HG02870 (cell line): Measurements from ENCODE around the gene TLCD2.
"Not testable (repeated sequence)": the region's sequence is repeated elsewhere in the genome, so short reads cannot be mapped to it uniquely, and the experiment has no call there.

ENCODE experiments used
- ATAC-seq: cut with Tn5 transposase; IDR thresholded peaks from one replicate; pipeline ENCODE4 v1.9.1; 2021; ENCODE audit warnings: mild to moderate bottlenecking, moderate library complexity; ENCODE audit not compliant: unreplicated experiment

Gene TLCD2

DNA sequence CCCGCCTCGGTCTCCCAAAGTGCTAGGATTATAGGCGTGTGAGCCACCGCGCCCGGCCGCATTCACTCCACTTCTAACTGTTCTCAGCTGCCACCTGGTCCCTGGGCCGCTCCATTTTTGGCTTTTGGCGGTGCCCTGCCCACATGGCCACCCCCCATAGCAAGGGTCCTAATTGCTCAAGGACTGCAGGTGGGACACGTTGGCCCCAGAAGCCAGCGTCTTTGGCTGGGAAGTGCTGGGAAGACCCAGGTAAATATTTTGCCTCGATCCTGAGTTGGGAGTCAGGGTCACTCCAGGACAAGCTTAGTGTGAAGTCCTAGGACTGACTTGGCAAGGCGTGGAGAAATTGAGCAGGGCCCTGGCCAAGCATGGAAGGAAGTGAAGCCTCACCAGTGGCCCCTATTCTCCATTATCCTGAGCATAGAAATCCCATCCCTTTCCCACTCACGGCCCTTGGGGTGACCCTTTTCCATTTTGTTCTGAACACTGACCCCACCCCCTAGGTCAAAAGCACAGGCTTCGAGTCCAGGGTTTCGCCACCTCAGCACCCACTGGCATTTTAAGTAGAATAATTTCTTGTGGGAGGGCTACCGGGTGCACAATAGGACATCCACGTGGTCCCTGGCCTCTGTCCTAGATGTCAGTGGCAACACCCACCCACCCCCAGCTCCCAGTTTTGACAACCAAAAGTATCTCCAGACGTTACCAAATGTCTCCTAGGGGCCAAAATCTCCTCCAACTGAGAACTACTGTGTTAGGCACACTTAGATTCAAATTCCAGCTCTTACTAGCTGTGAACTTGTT, 8.4 kb upstream of the TLCD2 start:
- ATAC-seq, result no peak

DNA sequence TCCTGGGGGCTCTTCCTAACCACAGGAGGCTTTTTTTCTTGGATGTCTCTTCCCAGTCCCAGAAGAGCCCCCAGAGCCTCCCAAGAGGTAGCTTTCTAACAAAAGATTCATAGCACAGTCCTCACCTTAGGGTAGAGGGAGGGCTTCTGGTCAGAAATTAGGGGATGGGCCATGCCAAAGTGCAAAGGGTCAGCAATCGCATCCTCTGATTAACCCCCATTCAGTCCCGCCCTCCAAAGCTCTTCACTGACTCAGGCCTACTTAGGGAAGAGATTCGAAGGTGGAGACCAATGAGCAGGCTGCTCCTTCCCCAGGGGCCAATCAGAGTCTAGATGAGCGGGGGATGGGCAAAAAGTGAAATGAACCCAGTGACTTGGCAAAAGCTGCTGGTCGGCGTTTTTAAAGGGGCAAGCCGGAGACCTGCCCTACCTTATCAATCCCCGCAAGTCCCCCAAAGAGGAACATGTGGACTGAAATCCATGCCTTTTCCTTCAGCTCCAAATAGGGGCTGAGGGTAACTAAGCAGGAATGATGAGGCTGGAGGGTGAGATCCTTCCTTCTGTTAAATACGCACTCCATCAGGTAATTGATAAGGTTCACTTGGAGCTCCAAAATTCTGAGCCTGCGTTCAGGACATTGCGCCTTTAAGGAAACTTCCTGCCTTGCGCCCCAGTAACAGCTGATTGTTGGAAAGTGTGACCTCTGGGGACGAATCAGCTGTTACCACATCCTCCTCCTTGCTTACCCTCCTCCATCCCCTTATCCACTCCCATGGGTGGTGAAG, 6.9 kb upstream of the TLCD2 start:
- peak; percentile 38 for ATAC-seq

GRCh38 chr17:1716076-1716911, 6.1 kb upstream of the TLCD2 start:
- peak; percentile 78 for ATAC-seq

GRCh38 chr17:1715803-1716075, 5.6 kb upstream of the TLCD2 start:
- ATAC-seq, result no peak

DNA sequence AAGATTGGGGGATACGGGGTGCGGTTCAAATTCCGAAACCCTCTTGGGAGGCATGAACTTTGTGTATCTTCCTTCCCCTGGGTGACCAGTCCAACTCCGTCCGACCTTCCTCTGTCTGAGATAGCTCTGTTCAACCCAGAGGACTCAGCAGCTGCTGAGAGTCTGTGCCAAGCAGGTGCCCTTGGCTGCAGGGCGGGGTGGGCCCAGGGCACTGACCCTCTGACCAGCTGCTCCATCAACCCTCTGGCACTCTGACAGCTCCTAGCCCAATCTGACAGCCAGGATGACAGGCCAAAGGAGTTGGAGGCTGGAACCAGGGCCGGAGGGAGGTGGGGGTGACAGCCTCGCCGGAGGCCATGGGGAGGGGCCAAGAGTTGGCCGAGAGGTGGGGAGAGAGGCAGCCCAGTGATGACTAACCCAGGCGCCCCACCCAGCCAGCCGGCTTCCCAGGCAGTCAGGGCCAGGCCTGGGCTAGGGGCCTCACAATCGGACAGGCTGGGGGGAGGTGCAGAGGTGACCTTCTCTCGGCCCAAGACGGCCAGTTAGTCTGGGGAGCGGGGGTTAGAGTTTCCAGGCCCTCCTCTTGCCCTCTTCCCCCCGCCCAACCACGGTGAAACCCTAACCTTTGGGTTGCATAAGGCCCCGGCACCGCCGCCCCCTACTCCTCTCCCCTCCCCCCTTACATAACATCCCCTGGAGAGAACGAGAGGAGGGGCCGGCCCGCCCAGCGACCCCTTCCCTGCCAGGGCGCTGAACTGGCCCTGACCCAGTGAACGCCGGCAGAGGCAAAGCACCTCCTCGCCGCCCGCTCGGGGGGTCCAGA, 5.0 kb upstream of the TLCD2 start:
- ATAC-seq, result no peak

- ATAC-seq, result no peak
Observed at GRCh38 chr17:1714427-1714979, 4.3 kb upstream of the TLCD2 start.

- ATAC-seq, result no peak
Observed at GRCh38 chr17:1713878-1714426, 3.8 kb upstream of the TLCD2 start.

DNA sequence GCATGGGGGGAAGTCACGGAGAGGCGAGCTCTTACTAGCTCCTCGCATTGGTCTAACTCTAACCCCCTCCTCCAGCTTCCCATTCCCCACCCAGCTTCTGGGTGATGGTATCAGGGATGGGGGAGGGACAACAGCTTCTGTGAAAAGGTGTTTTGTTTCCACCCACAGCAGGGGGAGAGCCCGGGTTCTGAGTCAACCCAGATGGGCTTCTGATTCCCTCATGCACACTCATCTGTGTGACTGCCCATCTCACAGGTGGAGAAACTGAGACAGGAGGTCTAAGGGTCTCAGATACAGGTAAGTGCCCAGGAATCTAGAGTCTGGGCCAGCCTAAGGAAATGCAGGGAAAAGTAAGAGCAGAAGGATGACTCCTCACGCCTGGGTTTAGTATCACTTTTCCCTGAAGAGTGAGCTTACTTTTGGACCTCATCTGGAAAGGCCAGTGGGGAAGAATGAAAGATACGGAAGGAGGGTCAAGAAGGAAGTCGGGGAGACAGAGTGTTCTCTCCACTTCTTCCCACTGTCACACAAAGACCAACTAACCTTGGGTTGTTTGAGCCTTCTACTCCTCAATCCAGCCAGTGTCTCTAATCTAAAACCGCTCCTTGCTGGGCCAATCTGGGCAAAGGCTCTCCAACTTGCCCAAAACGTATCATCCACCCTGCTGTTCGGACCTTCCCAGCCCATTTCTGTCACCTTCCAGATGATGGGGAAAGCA, 3.1 kb upstream of the TLCD2 start:
- ATAC-seq, result no peak

DNA sequence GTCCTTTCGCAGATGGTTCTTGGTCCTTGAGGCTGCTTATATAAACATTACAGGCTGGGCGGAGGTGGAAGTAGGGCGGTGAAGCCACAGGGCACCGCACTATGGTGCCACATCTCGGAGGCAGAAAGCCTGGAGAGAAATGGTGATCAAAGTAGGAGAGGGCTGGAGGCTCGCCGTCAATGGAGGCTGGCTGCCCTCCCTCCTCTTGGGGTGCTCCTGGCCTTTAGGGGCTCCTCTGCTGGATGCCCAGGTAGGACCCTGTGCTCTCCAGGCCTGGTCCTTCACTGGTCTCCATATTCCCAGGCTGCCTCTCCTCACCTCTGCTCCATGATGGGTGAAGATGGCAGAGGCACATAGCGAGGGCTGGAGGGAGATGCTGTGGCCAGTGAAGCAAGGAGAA, 2.1 kb upstream of the TLCD2 start:
- ATAC-seq, result no peak

GRCh38 chr17:1711804-1712203, 1.6 kb upstream of the TLCD2 start:
- no peak for ATAC-seq

DNA sequence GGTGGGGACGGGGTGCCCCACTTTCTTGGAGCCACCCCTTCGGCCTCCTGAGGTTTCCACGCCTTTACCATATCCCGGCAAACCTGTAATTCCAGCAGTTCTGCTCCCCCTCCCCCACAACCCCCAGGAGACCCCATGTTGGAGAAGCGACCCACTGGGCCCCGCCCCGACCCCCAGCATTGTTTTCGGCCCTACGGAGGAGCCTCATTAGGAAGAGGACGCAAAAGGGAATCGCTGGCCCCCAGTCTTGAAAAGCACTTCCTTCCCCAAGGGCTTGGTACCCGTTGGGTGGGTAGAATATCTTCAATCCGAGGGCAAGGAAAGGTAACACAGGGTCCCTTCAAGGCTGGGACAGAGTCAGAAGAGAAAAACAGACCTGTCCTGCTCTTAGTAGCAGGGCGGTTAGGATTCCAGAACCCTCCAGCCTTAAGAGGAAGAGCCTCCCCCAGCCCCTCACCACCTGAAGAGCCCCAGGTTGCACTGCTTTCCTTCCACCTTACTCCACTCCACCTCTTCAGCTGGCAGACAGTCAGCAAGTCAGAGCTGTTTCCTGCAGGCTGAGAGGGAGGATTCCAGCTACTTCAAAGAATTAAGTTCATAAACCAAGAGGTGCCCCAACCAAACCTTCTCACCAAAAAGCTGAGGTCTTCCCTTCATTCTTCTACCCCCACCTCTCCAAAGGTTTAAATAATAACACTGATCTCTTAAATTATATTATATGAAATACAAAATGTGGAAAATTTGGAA, 803 bp upstream of the TLCD2 start:
- ATAC-seq, result no peak

GRCh38 chr17:1709403-1709951, 700 bp downstream of the TLCD2 start:
- no peak for ATAC-seq

GRCh38 chr17:1708791-1709346, 1.3 kb downstream of the TLCD2 start:
- ATAC-seq, result not testable (repeated sequence)

DNA sequence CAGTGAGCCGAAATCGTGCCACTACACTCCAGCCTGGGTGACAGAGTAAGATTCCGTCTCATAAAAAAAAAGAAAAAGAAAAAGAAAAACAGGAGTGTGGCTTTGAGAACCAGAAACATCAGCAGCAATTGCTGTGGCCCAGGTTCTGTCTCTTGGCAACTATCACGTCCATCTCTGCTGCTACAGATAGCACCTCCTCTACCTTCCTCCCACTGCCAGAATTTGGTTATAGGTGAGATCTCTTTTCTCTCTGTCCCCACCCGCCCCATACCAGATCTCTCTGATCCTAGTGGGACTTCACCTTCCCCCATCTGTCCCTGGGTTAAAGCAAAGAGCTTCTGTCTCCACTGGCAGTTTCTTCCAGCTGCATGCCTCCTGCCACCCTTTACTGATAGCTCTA, 3.1 kb downstream of the TLCD2 start:
- no peak for ATAC-seq

DNA sequence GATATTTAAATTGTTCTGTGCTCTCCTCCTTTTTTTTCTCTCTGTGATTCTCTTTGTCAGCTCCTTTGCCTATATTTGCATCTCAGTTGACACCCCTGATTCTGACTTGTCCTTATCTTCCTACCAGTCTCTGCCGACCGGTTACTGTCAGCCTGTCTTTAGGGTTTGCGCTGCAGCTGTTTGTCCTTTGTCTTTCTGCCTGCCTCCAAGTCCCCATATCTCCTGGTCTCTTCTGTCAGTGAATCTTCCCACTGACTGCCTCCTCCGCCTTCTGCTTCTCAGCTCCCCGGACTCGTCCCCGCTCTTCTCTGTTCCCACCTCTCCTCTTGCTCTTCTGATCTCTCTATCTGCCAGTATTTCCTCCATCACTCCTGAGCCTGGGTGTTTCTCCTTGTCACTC, 5.2 kb downstream of the TLCD2 start:
- ATAC-seq, result no peak

GRCh38 chr17:1703063-1703462, 7.1 kb downstream of the TLCD2 start:
- no peak for ATAC-seq

- not testable (repeated sequence) for ATAC-seq
Observed at GRCh38 chr17:1699891-1700290, 10.3 kb downstream of the TLCD2 start.

DNA sequence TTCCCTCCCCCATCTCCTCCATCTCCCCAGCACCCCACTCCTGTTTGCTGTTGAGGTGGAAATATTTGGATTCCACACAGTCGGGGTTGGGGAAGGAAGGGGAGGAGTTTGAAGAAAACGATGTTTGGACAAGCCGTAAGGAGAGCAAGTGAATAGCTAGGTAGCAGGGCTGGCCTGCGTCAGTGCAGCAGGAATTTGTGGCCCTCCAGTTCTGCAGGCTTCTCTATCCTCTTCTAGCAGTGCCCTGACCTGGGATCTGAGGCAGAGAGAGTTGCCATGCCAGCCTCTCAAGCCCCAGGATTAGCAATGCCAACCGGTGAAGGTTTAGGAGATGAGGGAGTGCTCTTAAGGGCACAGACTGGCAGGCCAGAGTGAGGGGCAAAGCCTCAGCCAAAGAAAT, 12.5 kb downstream of the TLCD2 start:
- no peak for ATAC-seq
